Uterus (tissue), 2 donors: ENCODE measurements around the gene NEK5.

Experiments used
- CTCF ChIP-seq, 4 experiments: fragments of 200-600 bp in 2 of 4; fragments of 450-650 bp in 2 of 4; sonication (generic) in 2 of 4; IDR thresholded peaks; one replicate each; pipeline ENCODE4 v1.5.1; 2016 to 2019; ENCODE audit warnings: antibody characterized with exemption in 4 of 4, mild to moderate bottlenecking in 2 of 4, moderate library complexity in 1 of 4
- POLR2A ChIP-seq, 2 donors: fragments of 450-650 bp; IDR thresholded peaks; one replicate each; pipeline ENCODE4 v1.6.1; 2016; ENCODE audit warnings: antibody characterized with exemption in 2 of 2, mild to moderate bottlenecking in 1 of 2, moderate library complexity in 1 of 2

GRCh38 chr13:52109116-52109670 is 19.7 kb downstream of the NEK5 start:
- TF ChIP-seq CTCF (IDR thresholded peaks at IDR 0.05) (no peak), POLR2A (IDR thresholded peaks at IDR 0.05) (no peak)
